Muscle layer of duodenum (tissue), 2 donors: ENCODE data around the gene NUP214.
"Not testable (repeated sequence)": the region's sequence is repeated elsewhere in the genome, so short reads cannot be mapped to it uniquely, and the experiment has no call there.

Experiments
- H3K27ac ChIP-seq: one replicate; pipeline ENCODE4 v1.7.0; 2013; ENCODE audit warnings: mild to moderate bottlenecking, low read length
- H3K27me3 ChIP-seq: one replicate; pipeline ENCODE4 v1.7.0; 2013; ENCODE audit warnings: low read depth, mild to moderate bottlenecking, control low read depth, low read length
- H3K36me3 ChIP-seq, 2 donors: one replicate each; pipeline ENCODE4 v1.7.0; 2013; ENCODE audit warnings: low read length in 2 of 2, control low read depth in 1 of 2, mild to moderate bottlenecking in 1 of 2; ENCODE audit not compliant: insufficient read depth in 2 of 2, control insufficient read depth in 1 of 2
- H3K4me1 ChIP-seq, 2 donors: one replicate each; pipeline ENCODE4 v1.7.0; 2013; ENCODE audit warnings: low read length in 2 of 2, mild to moderate bottlenecking in 2 of 2, control low read depth in 1 of 2, moderate library complexity in 1 of 2; ENCODE audit not compliant: insufficient read depth in 2 of 2, control insufficient read depth in 1 of 2
- H3K4me3 ChIP-seq, 2 donors: one replicate each; pipeline ENCODE4 v1.7.0; 2013; ENCODE audit warnings: low read length in 2 of 2, low read depth in 1 of 2, mild to moderate bottlenecking in 1 of 2
- H3K9me3 ChIP-seq, 2 donors: one replicate each; pipeline ENCODE4 v1.7.0; 2013; ENCODE audit warnings: low read length in 2 of 2, control low read depth in 1 of 2, mild to moderate bottlenecking in 1 of 2; ENCODE audit not compliant: control insufficient read depth in 1 of 2
- donor health status: healthy.

NUP214 gene

DNA sequence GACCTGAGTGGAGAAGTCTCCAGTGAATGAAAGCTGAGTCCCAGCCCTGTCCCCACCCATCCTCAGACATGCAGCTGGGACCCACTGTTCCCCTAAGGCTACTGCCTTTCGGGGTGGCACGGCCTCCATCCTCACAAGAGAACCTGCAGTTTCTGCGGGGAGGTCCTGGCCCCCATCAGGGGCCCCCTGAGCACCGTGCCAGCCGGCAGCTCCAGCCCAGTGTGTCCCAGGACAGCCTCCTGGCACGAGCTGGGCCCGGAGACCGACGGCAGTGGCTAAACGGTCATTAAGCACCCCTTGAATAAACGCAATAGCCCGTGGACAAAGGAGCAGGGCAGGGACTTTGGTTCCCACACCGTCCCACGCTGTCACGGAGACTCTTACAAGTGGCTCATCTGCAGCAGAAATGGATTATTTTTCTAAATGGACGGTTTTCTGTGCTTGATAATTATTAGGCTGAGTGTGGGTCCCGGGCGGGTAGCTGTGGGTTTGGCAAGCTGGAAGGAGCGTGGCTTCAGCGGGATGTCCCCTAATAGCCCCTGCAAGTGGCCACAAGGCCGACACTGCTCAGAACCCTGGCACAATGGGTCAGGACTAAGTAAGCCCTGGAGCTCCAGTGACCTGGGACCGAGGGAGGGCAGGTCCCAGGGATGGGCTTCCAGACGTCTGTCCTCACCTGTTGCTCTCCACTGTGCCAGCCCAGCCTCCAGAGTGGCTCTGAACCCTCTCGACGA, 133.5 kb downstream of the NUP214 start:
- Histone ChIP-seq H3K4me1 (peaks cover 4 to 8% of the 10 kb centered on the region in 2 donors), H3K27ac (no peak overlapping the region), H3K27me3 (no peaks in the 10 kb centered on the region), H3K4me3 (no peak overlapping the region), H3K36me3 (peaks cover 3 to 8% of the 10 kb centered on the region in 2 donors), H3K9me3 (no peaks in the 10 kb centered on the region)

DNA sequence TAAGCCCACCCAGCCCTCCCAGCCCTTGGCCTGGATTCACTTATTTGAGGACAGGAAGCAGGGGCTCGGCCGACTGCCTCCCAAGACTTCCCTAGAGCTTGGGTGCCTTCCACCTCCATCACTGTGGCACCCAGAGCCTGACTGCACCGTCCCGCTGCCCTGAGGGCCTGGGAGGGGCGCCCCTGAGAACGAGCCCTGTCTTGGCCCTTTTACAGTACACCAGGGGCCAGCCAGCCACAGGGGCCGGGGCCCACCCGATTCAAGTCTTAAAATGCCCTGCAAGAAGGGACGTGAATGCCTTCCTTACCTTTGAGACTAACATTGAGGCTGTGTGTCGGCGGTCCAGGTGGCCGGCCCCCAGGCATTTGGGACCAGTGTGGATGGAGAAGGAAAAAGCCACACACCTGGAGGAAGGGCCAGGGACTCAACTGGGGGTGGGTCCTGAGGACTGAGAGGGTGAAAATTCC, 134.1 kb downstream of the NUP214 start:
- H3K27me3 ChIP-seq: no peaks in the 10 kb centered on the region
- no peak overlapping the region for H3K4me3 ChIP-seq
- peaks cover 4 to 8% of the 10 kb centered on the region in 2 donors for H3K4me1 ChIP-seq
- peaks cover 3 to 8% of the 10 kb centered on the region in 2 donors for H3K36me3 ChIP-seq
- no peak overlapping the region for H3K27ac ChIP-seq
- no peaks in the 10 kb centered on the region for H3K9me3 ChIP-seq

DNA sequence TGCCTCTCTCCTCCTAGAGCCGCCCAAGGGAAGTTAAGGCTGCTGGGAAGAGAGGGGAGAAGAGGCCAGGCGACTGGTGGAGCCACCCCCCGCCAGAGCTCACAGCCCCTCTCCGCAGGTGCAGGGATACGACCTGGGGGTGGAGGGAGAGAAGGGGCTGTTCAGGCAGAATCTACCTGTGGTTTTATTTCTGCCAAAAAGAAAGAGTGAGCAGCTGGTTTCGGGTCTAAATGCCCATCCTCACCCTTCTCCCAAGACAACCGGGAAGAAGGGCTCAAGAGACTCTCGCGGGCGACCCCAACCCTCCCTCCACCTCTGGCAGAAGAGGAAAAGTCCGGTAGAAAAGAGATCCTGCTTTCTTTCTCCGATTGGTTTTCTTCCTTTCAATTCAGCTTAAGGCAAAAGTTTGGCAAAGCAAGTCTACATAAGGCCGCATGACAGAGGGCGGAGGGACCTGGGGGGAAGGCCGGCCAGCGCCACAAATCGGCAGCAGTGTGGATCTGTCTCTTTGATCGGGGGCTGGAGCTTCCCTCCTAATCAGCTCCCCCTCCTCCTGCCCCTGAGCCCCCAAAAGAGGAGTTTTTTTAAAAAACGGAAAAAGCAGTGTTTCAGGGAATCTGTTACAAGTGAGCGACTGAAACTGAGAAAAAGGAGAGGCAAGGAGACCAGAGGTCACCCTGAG, 134.7 kb downstream of the NUP214 start:
- Histone ChIP-seq H3K4me3 (no peak overlapping the region), H3K27me3 (no peaks in the 10 kb centered on the region), H3K4me1 (peaks cover 4 to 8% of the 10 kb centered on the region in 2 donors), H3K9me3 (no peaks in the 10 kb centered on the region), H3K27ac (no peak overlapping the region), H3K36me3 (peaks cover 3 to 8% of the 10 kb centered on the region in 2 donors)

DNA sequence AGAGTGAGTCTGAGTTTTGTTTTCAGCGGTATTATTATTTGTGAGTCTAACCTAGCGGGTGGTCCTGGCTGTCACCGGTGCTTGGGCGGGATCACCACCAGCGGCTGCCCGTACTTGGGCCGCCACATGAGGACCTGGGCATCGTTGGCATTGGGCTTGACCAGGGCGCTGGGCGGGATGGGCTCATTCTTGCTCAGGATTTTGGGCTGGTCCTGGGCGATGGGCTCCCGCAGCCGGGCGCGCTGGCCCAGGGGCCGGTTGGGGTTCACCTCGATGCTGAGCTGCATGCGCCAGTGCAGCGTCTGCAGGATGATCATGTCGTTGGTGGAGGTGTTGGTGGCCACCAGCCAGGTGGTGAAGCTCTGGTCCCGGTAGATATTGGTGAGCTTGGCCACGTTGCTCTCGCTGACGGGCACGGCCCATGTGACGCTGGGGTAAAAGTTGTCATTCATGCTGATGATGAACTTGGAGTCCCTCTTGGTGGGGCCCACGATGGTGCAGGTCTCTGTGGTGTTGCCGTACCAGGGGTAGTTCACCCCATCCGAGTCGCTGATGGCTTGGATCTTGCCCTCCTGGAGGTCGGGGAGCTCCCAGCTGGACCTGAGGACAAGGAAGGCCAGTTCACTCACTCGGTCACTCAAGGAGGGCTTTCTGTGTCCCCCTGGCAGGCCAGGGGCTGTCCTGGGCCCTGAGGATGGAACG, 135.5 kb downstream of the NUP214 start:
- peaks cover 5 to 7% of the 10 kb centered on the region in 2 donors for H3K4me1 ChIP-seq

DNA sequence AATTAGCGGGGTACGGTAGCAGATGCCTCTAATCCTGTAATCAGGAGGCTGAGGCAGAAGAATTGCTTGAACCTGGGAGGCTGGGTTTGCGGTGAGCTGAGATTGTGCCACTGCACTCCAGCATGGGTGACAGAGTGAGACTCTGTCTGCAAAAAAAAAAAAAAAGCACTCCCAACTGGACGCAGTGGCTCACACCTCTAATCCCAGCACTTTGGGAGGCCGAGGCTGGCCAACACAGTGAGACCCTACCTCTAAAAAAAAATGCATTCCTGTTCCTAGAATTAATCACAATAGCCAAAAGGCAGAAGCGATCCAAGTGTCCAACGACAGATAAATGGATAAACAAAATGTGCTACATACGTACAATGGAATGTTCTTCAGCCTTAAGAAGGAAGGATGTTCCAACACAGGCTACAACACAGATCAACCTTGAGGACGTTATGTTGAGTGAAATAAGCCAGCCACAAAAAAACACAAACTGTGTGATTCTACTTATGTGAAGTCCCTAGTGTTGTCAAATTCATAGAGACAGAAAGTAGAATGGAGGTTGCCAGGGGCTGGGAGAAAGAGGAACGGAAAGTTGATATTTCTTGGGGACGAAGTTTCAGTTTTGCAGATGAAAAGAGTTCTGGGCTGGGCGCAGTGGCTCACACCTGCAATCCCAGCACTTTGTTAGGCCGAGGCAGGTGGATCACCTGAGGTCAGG, 137.1 kb downstream of the NUP214 start:
- no peaks in the 10 kb centered on the region for H3K9me3 ChIP-seq
- no peak overlapping the region for H3K27ac ChIP-seq
- H3K4me3 ChIP-seq: no peak overlapping the region
- no peaks in the 10 kb centered on the region for H3K27me3 ChIP-seq
- peaks cover 3 to 8% of the 10 kb centered on the region in 2 donors for H3K36me3 ChIP-seq
- peaks cover 3 to 7% of the 10 kb centered on the region in 2 donors for H3K4me1 ChIP-seq

More for the DNA sequence above, 135.5 kb downstream of the NUP214 start:
- no peaks in the 10 kb centered on the region for H3K27me3 ChIP-seq
- H3K36me3 ChIP-seq: peaks cover 3 to 8% of the 10 kb centered on the region in 2 donors
- no peak overlapping the region for H3K27ac ChIP-seq
- H3K4me3 ChIP-seq: no peak overlapping the region
- no peaks in the 10 kb centered on the region for H3K9me3 ChIP-seq

DNA sequence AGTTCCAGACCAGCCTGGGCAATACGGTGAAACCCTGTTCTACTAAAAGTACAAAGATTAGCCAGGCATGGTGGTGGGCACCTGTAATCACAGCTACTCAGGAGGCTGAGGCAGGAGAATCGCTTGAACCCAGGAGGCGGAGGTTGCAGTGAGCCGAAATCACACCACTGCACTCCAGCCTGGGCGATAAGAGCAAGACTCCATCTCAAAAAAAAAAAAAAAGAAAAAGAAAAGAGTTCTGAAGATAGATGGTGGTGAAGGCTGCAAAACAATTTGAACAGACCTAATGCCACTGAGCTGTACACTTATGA, 137.6 kb downstream of the NUP214 start:
- H3K4me3 ChIP-seq, H3K36me3 ChIP-seq, H3K27ac ChIP-seq, H3K27me3 ChIP-seq, H3K9me3 ChIP-seq, H3K4me1 ChIP-seq: not testable (repeated sequence)

DNA sequence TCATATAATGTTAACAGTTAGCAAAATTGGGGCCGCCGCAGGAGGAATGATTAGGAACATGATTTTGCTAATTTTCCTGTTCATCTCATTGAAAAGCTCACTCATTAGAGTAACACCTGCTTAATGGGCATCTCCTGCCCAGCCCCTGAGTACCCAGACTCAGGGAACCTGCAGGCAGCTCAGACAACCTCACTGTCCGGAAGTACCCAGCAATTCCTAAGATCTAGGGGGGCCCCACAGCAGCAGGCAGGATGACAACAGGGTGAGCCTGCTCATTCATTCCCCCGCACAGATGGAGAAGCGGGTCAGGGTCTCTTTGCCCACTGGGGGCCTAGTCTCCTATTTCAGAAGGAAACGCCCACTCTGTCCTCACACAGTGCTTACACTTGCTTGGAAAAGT, 138.3 kb downstream of the NUP214 start:
- Histone ChIP-seq H3K9me3 (no peaks in the 10 kb centered on the region), H3K4me1 (peaks cover 0 to 7% of the 10 kb centered on the region in 2 donors), H3K27ac (no peak overlapping the region), H3K4me3 (no peak overlapping the region), H3K27me3 (no peaks in the 10 kb centered on the region), H3K36me3 (peaks cover 3 to 8% of the 10 kb centered on the region in 2 donors)

DNA sequence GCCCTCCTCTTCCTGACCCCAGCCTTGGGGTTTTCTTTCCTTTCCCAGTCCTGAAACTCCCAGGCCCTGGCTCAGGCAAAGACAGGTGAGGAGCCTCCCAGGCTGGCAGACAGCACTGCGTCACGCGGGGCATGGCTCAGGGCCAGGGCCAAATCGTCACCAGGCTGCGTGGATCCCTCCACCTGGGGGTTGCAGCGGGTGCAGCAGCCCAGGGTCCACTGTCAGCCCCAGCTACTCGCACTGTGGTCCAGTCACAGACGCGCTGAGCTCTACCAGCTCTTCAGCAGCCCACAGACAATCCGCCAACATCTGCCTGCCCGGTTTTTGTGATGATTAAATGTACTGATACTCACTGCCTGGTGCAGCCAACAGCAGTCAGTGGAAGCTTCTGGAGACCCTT, 138.8 kb downstream of the NUP214 start:
- H3K4me3 ChIP-seq: no peak overlapping the region
- H3K4me1 ChIP-seq: peaks cover 0 to 7% of the 10 kb centered on the region in 2 donors
- no peaks in the 10 kb centered on the region for H3K9me3 ChIP-seq
- no peaks in the 10 kb centered on the region for H3K27me3 ChIP-seq
- H3K27ac ChIP-seq: no peak overlapping the region
- H3K36me3 ChIP-seq: peaks cover 3 to 8% of the 10 kb centered on the region in 2 donors

DNA sequence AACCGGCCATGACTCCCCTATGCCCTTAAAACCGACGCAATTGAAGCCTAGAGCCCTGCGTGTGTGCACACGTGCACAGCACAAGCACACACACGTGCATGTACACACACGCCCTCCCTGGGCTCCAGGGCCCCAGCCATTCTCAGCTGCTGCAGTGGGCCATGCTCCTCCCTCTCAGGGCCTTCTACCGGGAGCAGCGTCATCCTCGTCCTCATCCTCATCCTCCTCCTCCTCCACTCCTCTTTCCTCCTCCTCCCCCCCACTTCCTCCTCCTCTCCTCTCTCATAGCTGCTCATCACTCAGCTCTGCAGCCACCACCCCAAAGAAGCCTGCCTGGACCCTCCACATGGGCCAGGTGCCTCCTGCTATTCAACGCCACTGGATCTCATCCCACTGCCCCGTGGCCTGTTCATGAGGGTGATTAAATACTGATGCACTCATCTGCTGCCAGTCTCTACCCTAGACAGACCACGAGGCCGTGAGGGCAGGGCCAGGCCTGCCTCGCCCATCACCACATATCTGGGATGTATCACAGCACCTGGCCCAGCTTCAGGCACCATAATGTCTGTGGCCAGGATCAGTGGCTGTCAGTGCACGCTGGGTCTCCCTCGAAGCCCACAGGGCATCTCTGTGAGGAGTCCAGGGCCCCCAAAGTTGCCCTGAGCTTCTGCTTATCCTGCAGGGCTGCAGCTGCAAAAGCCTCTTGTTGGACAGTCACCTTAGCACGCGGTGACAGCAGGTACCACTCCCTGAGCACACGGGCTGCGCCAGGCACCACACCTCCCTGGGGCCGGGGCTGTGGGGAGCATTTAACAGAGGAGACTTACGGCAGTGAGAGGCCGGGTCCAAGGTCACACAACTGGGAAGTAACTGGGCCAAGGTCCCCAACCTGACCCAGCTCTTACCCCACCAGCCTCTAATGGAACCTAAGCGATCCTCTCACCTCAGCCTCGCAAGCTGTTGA, 141.2 kb downstream of the NUP214 start:
- Histone ChIP-seq H3K27ac (no peak overlapping the region), H3K4me3 (no peak overlapping the region), H3K27me3 (no peaks in the 10 kb centered on the region), H3K4me1 (peaks cover 4 to 10% of the 10 kb centered on the region in 2 donors), H3K9me3 (no peaks in the 10 kb centered on the region), H3K36me3 (no peaks in the 10 kb centered on the region)

DNA sequence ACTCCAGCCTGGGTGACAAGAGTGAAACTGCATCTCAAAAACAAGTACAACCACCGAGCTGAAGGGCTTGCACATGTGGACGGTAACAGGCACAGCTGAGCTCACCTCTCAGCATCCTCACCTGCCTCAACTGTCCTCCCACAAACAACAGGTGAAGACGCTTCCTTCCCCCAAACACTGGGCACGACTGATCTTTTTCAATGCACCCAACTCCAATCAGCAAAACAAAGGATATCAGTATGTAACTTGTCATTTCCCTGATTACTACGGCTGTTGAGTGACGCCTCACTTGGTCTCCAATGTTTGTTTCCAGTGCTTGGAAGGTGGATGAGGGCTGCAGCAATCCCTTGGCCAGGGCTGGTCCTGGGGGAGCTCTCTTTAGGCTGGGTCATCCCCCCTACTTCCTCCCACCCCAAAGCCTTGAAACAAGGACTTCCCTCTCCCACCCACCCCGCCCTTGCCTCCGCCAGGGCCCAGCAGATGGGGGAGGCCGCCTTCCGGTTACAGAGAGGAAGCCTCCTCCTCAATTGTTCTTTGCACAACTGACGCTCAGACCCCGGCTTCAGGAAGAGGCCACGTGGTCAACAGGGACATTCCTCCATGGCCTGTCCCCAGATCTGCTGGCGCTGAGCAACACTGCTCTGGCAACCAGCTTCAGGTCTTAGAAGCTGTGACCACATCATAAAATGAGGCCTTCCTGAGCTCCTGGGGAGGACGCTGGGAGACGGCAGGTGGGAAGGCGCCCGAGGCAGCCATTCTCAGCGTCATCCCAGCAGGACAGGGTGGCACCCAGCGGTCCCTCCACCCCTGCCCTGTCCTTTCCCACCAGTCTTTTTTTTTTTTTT, 145.0 kb downstream of the NUP214 start:
- Histone ChIP-seq H3K9me3 (no peaks in the 10 kb centered on the region), H3K4me3 (no peak overlapping the region), H3K36me3 (no peaks in the 10 kb centered on the region), H3K27me3 (no peaks in the 10 kb centered on the region), H3K4me1 (peaks cover 5 to 12% of the 10 kb centered on the region in 2 donors), H3K27ac (no peak overlapping the region)
